Smooth muscle cell of the brain vasculature (primary cell): ENCODE results near the gene ABCB11.
"Not testable (repeated sequence)": the region's sequence is repeated elsewhere in the genome, so short reads cannot be mapped to it uniquely, and the experiment has no call there.

Source experiments
- DNase-seq: peaks from one replicate; pipeline ENCODE4 v3.0.0-alpha.2; 2012; ENCODE audit warnings: low read depth, low spot score

The ABCB11 gene

GRCh38 chr2:169031202-169031601 is at the start of gene ABCB11:
Gene ABCB11, minus strand, starts transcription at chr2:169031324. Its CDS starts 13,199 bp downstream, at chr2:169018125.
- DNase-seq: no peak

- no peak for DNase-seq
Observed at GRCh38 chr2:169080250-169081069, 49.3 kb upstream of the ABCB11 start.

- no peak for DNase-seq
Observed at GRCh38 chr2:169077674-169078240, 46.6 kb upstream of the ABCB11 start.

- DNase-seq: no peak
Observed at GRCh38 chr2:169073963-169074751, 43.0 kb upstream of the ABCB11 start.

GRCh38 chr2:169073211-169073962 is 42.3 kb upstream of the ABCB11 start:
- DNase-seq: no peak

- DNase-seq: no peak
Observed at GRCh38 chr2:169072163-169072925, 41.2 kb upstream of the ABCB11 start.

- no peak for DNase-seq
Observed at GRCh38 chr2:169071455-169071854, 40.3 kb upstream of the ABCB11 start.

GRCh38 chr2:169069833-169070232 is 38.7 kb upstream of the ABCB11 start:
- DNase-seq: no peak

GRCh38 chr2:169069341-169069740 is 38.2 kb upstream of the ABCB11 start, which contains the start of gene DHRS9:
Gene DHRS9, plus strand, starts transcription at chr2:169069563. Its CDS starts 12,019 bp downstream, at chr2:169081582.
- no peak for DNase-seq

- no peak for DNase-seq
Observed at GRCh38 chr2:169066897-169067296, 35.8 kb upstream of the ABCB11 start.

- DNase-seq: no peak
Observed at GRCh38 chr2:169065864-169066517, 34.9 kb upstream of the ABCB11 start.

GRCh38 chr2:169065422-169065821 is 34.3 kb upstream of the ABCB11 start:
- DNase-seq: no peak

- not testable (repeated sequence) for DNase-seq
Observed at GRCh38 chr2:169064199-169064598, 33.1 kb upstream of the ABCB11 start.

- DNase-seq: not testable (repeated sequence)
Observed at GRCh38 chr2:169054575-169054974, 23.5 kb upstream of the ABCB11 start.

- DNase-seq: no peak
Observed at GRCh38 chr2:169050476-169051240, 19.5 kb upstream of the ABCB11 start.

- no peak for DNase-seq
Observed at GRCh38 chr2:169049142-169049541, 18.0 kb upstream of the ABCB11 start.

- no peak for DNase-seq
Observed at GRCh38 chr2:169047256-169048250, 16.4 kb upstream of the ABCB11 start.

GRCh38 chr2:169046440-169047151 is 15.5 kb upstream of the ABCB11 start:
- DNase-seq: no peak
